ENCODE data around the gene PRKN. TPM values are rescaled to one million over a fixed set of nuclear protein-coding genes. Genes with fewer than 3 reads are reported as not detected.

Gene PRKN
- total RNA-seq, 1 donor from 2014 or later = not detected

GRCh38 chr6:162620073-162620472 lies 107.5 kb downstream of the PRKN start:
- no peaks in the 10 kb centered on the region for H3K27me3 Mint-ChIP-seq (ENCODE audit: insufficient read depth)
- DNase-seq (ENCODE audit: low spot score) = no peak
- no peaks in the 10 kb centered on the region for H3K4me1 Mint-ChIP-seq (ENCODE audit: low read depth)
- H3K27ac Mint-ChIP-seq = no peak overlapping the region
- no peak overlapping the region for H3K4me3 Mint-ChIP-seq
- H3K9me3 Mint-ChIP-seq = no peaks in the 10 kb centered on the region
- intact Hi-C loops (cut with micrococcal nuclease) = no loop called here
- H3K36me3 Mint-ChIP-seq (ENCODE audit: low read depth) = no peaks in the 10 kb centered on the region

GRCh38 chr6:162618448-162619002 lies 109.0 kb downstream of the PRKN start:
- H3K4me1 Mint-ChIP-seq (ENCODE audit: low read depth) = no peaks in the 10 kb centered on the region
- no peaks in the 10 kb centered on the region for H3K27me3 Mint-ChIP-seq (ENCODE audit: insufficient read depth)
- H3K36me3 Mint-ChIP-seq (ENCODE audit: low read depth) = no peaks in the 10 kb centered on the region
- no peak for DNase-seq (ENCODE audit: low spot score)
- H3K9me3 Mint-ChIP-seq = no peaks in the 10 kb centered on the region
- no peak overlapping the region for H3K27ac Mint-ChIP-seq
- H3K4me3 Mint-ChIP-seq = no peak overlapping the region
- intact Hi-C loops (cut with micrococcal nuclease) = no loop called here

GRCh38 chr6:162615016-162615705 lies 112.4 kb downstream of the PRKN start:
- H3K4me3 Mint-ChIP-seq = no peak overlapping the region
- no peaks in the 10 kb centered on the region for H3K4me1 Mint-ChIP-seq (ENCODE audit: low read depth)
- H3K9me3 Mint-ChIP-seq = no peaks in the 10 kb centered on the region
- no peak for DNase-seq (ENCODE audit: low spot score)
- intact Hi-C loops (cut with micrococcal nuclease) = no loop called here
- no peaks in the 10 kb centered on the region for H3K27me3 Mint-ChIP-seq (ENCODE audit: insufficient read depth)
- H3K27ac Mint-ChIP-seq = no peak overlapping the region
- no peaks in the 10 kb centered on the region for H3K36me3 Mint-ChIP-seq (ENCODE audit: low read depth)

- intact Hi-C loops (cut with micrococcal nuclease) = no loop called here
- Mint-ChIP-seq H3K36me3 (ENCODE audit: low read depth) (no peaks in the 10 kb centered on the region), H3K4me3 (no peak overlapping the region), H3K9me3 (no peaks in the 10 kb centered on the region), H3K4me1 (ENCODE audit: low read depth) (no peaks in the 10 kb centered on the region), H3K27ac (no peak overlapping the region), H3K27me3 (ENCODE audit: insufficient read depth) (no peaks in the 10 kb centered on the region)
- no peak for DNase-seq (ENCODE audit: low spot score)
Measured at GRCh38 chr6:162613310-162613709, 114.3 kb downstream of the PRKN start.

- Mint-ChIP-seq H3K9me3 (no peaks in the 10 kb centered on the region), H3K4me1 (ENCODE audit: low read depth) (no peaks in the 10 kb centered on the region), H3K4me3 (no peak overlapping the region), H3K36me3 (ENCODE audit: low read depth) (no peaks in the 10 kb centered on the region), H3K27ac (no peak overlapping the region), H3K27me3 (ENCODE audit: insufficient read depth) (no peaks in the 10 kb centered on the region)
- no peak for DNase-seq (ENCODE audit: low spot score)
- intact Hi-C loops (cut with micrococcal nuclease) = no loop called here
Measured at GRCh38 chr6:162612613-162613012, 115.0 kb downstream of the PRKN start.

GRCh38 chr6:162610351-162610750 lies 117.2 kb downstream of the PRKN start:
- H3K27me3 Mint-ChIP-seq (ENCODE audit: insufficient read depth) = no peaks in the 10 kb centered on the region
- H3K36me3 Mint-ChIP-seq (ENCODE audit: low read depth) = no peaks in the 10 kb centered on the region
- DNase-seq (ENCODE audit: low spot score) = no peak
- no peaks in the 10 kb centered on the region for H3K9me3 Mint-ChIP-seq
- intact Hi-C loops (cut with micrococcal nuclease) = no loop called here
- H3K4me3 Mint-ChIP-seq = no peak overlapping the region
- H3K27ac Mint-ChIP-seq = no peak overlapping the region
- H3K4me1 Mint-ChIP-seq (ENCODE audit: low read depth) = no peaks in the 10 kb centered on the region

GRCh38 chr6:162605881-162606280 lies 121.7 kb downstream of the PRKN start:
- no peaks in the 10 kb centered on the region for H3K27me3 Mint-ChIP-seq (ENCODE audit: insufficient read depth)
- H3K36me3 Mint-ChIP-seq (ENCODE audit: low read depth) = no peaks in the 10 kb centered on the region
- no peak overlapping the region for H3K27ac Mint-ChIP-seq
- no peak for DNase-seq (ENCODE audit: low spot score)
- intact Hi-C loops (cut with micrococcal nuclease) = no loop called here
- H3K4me1 Mint-ChIP-seq (ENCODE audit: low read depth) = no peaks in the 10 kb centered on the region
- H3K4me3 Mint-ChIP-seq = no peak overlapping the region
- no peaks in the 10 kb centered on the region for H3K9me3 Mint-ChIP-seq

- Mint-ChIP-seq H3K27me3 (ENCODE audit: insufficient read depth) (no peaks in the 10 kb centered on the region), H3K36me3 (ENCODE audit: low read depth) (no peaks in the 10 kb centered on the region), H3K9me3 (no peaks in the 10 kb centered on the region), H3K4me3 (no peak overlapping the region), H3K27ac (no peak overlapping the region), H3K4me1 (ENCODE audit: low read depth) (no peaks in the 10 kb centered on the region)
- intact Hi-C loops (cut with micrococcal nuclease) = no loop called here
- no peak for DNase-seq (ENCODE audit: low spot score)
Measured at GRCh38 chr6:162603231-162604015, 124.1 kb downstream of the PRKN start.

- intact Hi-C loops (cut with micrococcal nuclease) = no loop called here
- Mint-ChIP-seq H3K9me3 (no peaks in the 10 kb centered on the region), H3K4me1 (ENCODE audit: low read depth) (no peaks in the 10 kb centered on the region), H3K4me3 (no peak overlapping the region), H3K27ac (no peak overlapping the region), H3K27me3 (ENCODE audit: insufficient read depth) (no peaks in the 10 kb centered on the region), H3K36me3 (ENCODE audit: low read depth) (no peaks in the 10 kb centered on the region)
- DNase-seq (ENCODE audit: low spot score) = no peak
Measured at GRCh38 chr6:162602759-162603158, 124.8 kb downstream of the PRKN start.

GRCh38 chr6:162596676-162597075 lies 130.9 kb downstream of the PRKN start:
- Mint-ChIP-seq H3K27ac (no peak overlapping the region), H3K4me1 (ENCODE audit: low read depth) (no peaks in the 10 kb centered on the region), H3K4me3 (no peak overlapping the region), H3K27me3 (ENCODE audit: insufficient read depth) (no peaks in the 10 kb centered on the region), H3K9me3 (no peaks in the 10 kb centered on the region), H3K36me3 (ENCODE audit: low read depth) (no peaks in the 10 kb centered on the region)
- intact Hi-C loops (cut with micrococcal nuclease) = no loop called here
- DNase-seq (ENCODE audit: low spot score) = no peak

GRCh38 chr6:162591517-162591916 lies 136.0 kb downstream of the PRKN start:
- no peak overlapping the region for H3K4me3 Mint-ChIP-seq
- H3K27me3 Mint-ChIP-seq (ENCODE audit: insufficient read depth) = no peaks in the 10 kb centered on the region
- H3K9me3 Mint-ChIP-seq = no peaks in the 10 kb centered on the region
- intact Hi-C loops (cut with micrococcal nuclease) = no loop called here
- H3K36me3 Mint-ChIP-seq (ENCODE audit: low read depth) = no peaks in the 10 kb centered on the region
- H3K4me1 Mint-ChIP-seq (ENCODE audit: low read depth) = no peaks in the 10 kb centered on the region
- no peak overlapping the region for H3K27ac Mint-ChIP-seq
- no peak for DNase-seq (ENCODE audit: low spot score)

GRCh38 chr6:162581988-162582780 lies 145.4 kb downstream of the PRKN start:
- Mint-ChIP-seq H3K9me3 (no peaks in the 10 kb centered on the region), H3K27me3 (ENCODE audit: insufficient read depth) (no peaks in the 10 kb centered on the region), H3K27ac (no peak overlapping the region), H3K4me3 (no peak overlapping the region), H3K36me3 (ENCODE audit: low read depth) (no peaks in the 10 kb centered on the region), H3K4me1 (ENCODE audit: low read depth) (no peaks in the 10 kb centered on the region)
- DNase-seq (ENCODE audit: low spot score) = no peak
- intact Hi-C loops (cut with micrococcal nuclease) = no loop called here

GRCh38 chr6:162580619-162581018 lies 146.9 kb downstream of the PRKN start:
- DNase-seq (ENCODE audit: low spot score) = no peak
- no peaks in the 10 kb centered on the region for H3K27me3 Mint-ChIP-seq (ENCODE audit: insufficient read depth)
- no peak overlapping the region for H3K4me3 Mint-ChIP-seq
- no peaks in the 10 kb centered on the region for H3K9me3 Mint-ChIP-seq
- no peak overlapping the region for H3K27ac Mint-ChIP-seq
- intact Hi-C loops (cut with micrococcal nuclease) = no loop called here
- no peaks in the 10 kb centered on the region for H3K36me3 Mint-ChIP-seq (ENCODE audit: low read depth)
- no peaks in the 10 kb centered on the region for H3K4me1 Mint-ChIP-seq (ENCODE audit: low read depth)
